Thyroid gland (tissue), 4 donors: ENCODE measurements around the gene RAB3D. TPM values are rescaled to one million over a fixed set of nuclear protein-coding genes. Genes with fewer than 3 reads are reported as not detected.
A peak's percentile ranks its signal among the peaks of the same experiment; 100 is the strongest.

Experiments
- DNase-seq, 2 donors: peaks; one replicate each; pipeline ENCODE4 v3.0.0-alpha.2; 2019
- H3K27ac ChIP-seq, 3 donors: fragments of 200-600 bp; sonication (generic); 1 replicate in 2 of 3; 2 replicates in 1 of 3; pipeline ENCODE4 v1.5.1; 2016 to 2019; ENCODE audit warnings: mild to moderate bottlenecking in 1 of 3, moderate library complexity in 1 of 3
- H3K27me3 ChIP-seq: fragments of 200-600 bp; sonication (generic); one replicate; pipeline ENCODE4 v1.5.1; 2019
- H3K36me3 ChIP-seq, 2 donors: fragments of 200-600 bp; sonication (generic); one replicate each; pipeline ENCODE4 v1.5.1; 2016 to 2019
- H3K4me1 ChIP-seq, 2 donors: fragments of 200-600 bp; sonication (generic); one replicate each; pipeline ENCODE4 v1.5.1; 2017 to 2019
- H3K4me3 ChIP-seq, 3 donors: fragments of 200-600 bp; sonication (generic); replicated peaks in 1 of 3; 1 replicate in 2 of 3; 2 replicates in 1 of 3; pipeline ENCODE4 v1.5.1; 2016; ENCODE audit warnings: mild to moderate bottlenecking in 1 of 3
- H3K9me3 ChIP-seq: fragments of 200-600 bp; sonication (generic); one replicate; pipeline ENCODE4 v1.5.1; 2017
- CTCF ChIP-seq, 6 experiments: fragments of 200-600 bp in 3 of 6; fragments of 450-650 bp in 3 of 6; sonication (generic) in 3 of 6; IDR thresholded peaks; one replicate each; pipeline ENCODE4 v1.5.1; 2016 to 2019; ENCODE audit warnings: antibody characterized with exemption in 6 of 6, mild to moderate bottlenecking in 2 of 6, inconsistent platforms in 1 of 6, moderate library complexity in 1 of 6
- POLR2A ChIP-seq, 2 donors: fragments of 450-650 bp; IDR thresholded peaks; one replicate each; pipeline ENCODE4 v1.6.1; 2017; ENCODE audit warnings: antibody characterized with exemption in 2 of 2, mild to moderate bottlenecking in 2 of 2, moderate library complexity in 1 of 2
- WGBS, 2 donors: methylation state at CpG; one replicate each; pipeline ENCODE4 v1.1.5; 2017; 5-methylcytosine and 5-hydroxymethylcytosine counted together
- intact Hi-C: fragments of 100-400 bp; cut with DNase I; formaldehyde crosslinking; loops from one replicate; pipeline ENCODE4 v1.15.1; 2023
- total RNA-seq, 4 donors: library from RNA; depleted of rRNA; stranded (reverse); fragments of >200 nt; gene quantifications; one replicate each; pipeline ENCODE4 v1.2.3, GENCODE V29; 2016

The RAB3D gene
- total RNA-seq, result 10 to 100 TPM; 14.8 to 30.3 (median 20.6) TPM

GRCh38 chr19:11339254-11340098, at the start of gene RAB3D:
TSS of gene RAB3D (minus strand) at chr19:11339657. CDS start at chr19:11337399, 2,258 bp downstream.
- intact Hi-C loops, result loop anchor here (10.0 kb wide), 1 partner anchor 45 kb away; the partner anchor contains the start of gene TSPAN16
- no peak for TF ChIP-seq CTCF (IDR thresholded peaks at IDR 0.05)
- peak in 1 of 2 donors; percentile 60 for TF ChIP-seq POLR2A (IDR thresholded peaks at IDR 0.05)
- peaks cover 21 to 25% of the 10 kb centered on the region in 2 donors for H3K4me1 ChIP-seq
- peaks cover 12 to 23% of the 10 kb centered on the region in 2 donors for H3K36me3 ChIP-seq
- peak; percentile 94 to 95 for DNase-seq
- 16 to 23% methylated on average over 11 to 19 of the region's 53 CpGs for WGBS, 2 donors
- H3K9me3 ChIP-seq, result no peaks in the 10 kb centered on the region
- H3K4me3 ChIP-seq, result peak within 1 kb of the TSS; percentile 36 to 100 (median 97)
- no peaks in the 10 kb centered on the region for H3K27me3 ChIP-seq
- peak within 1 kb of the TSS; percentile 73 to 86 (median 86) for H3K27ac ChIP-seq

GRCh38 chr19:11387162-11388034, 47.9 kb upstream of the RAB3D start:
- Histone ChIP-seq H3K36me3 (no peaks in the 10 kb centered on the region), H3K27ac (no peak overlapping the region), H3K4me3 (no peak overlapping the region), H3K9me3 (no peaks in the 10 kb centered on the region), H3K27me3 (no peaks in the 10 kb centered on the region), H3K4me1 (peaks cover 9 to 22% of the 10 kb centered on the region in 2 donors)
- intact Hi-C loops, result no loop called here
- no peak for TF ChIP-seq CTCF (IDR thresholded peaks at IDR 0.05)
- TF ChIP-seq POLR2A (IDR thresholded peaks at IDR 0.05), result no peak
- DNase-seq, result no peak
- WGBS, 2 donors, result 72 to 79% methylated on average over 19 of the region's 19 CpGs

GRCh38 chr19:11384778-11385129, 45.3 kb upstream of the RAB3D start:
- H3K27ac ChIP-seq, result peak overlapping the region in 2 of 3 donors; percentile 14 to 78
- H3K4me3 ChIP-seq, result no peak overlapping the region
- H3K9me3 ChIP-seq, result no peaks in the 10 kb centered on the region
- WGBS, 2 donors, result 77 to 78% methylated on average over 5 of the region's 5 CpGs
- no peaks in the 10 kb centered on the region for H3K36me3 ChIP-seq
- H3K27me3 ChIP-seq, result no peaks in the 10 kb centered on the region
- TF ChIP-seq CTCF (IDR thresholded peaks at IDR 0.05), result no peak
- no peak for TF ChIP-seq POLR2A (IDR thresholded peaks at IDR 0.05)
- DNase-seq, result no peak
- peaks cover 16 to 40% of the 10 kb centered on the region in 2 donors for H3K4me1 ChIP-seq
- intact Hi-C loops, result loop anchor here (5.0 kb wide), 1 partner anchor 53 kb away; the partner anchor contains the start of genes ODAD3 and PRKCSH

- peak overlapping the region in 2 of 3 donors; percentile 5 to 34 for H3K4me3 ChIP-seq
- peak overlapping the region; percentile 57 to 82 (median 78) for H3K27ac ChIP-seq
- no peaks in the 10 kb centered on the region for H3K27me3 ChIP-seq
- no peak for TF ChIP-seq CTCF (IDR thresholded peaks at IDR 0.05)
- TF ChIP-seq POLR2A (IDR thresholded peaks at IDR 0.05), result no peak
- H3K9me3 ChIP-seq, result no peaks in the 10 kb centered on the region
- 0% methylated on average over 4 to 6 of the region's 9 CpGs for WGBS, 2 donors
- no peaks in the 10 kb centered on the region for H3K36me3 ChIP-seq
- peaks cover 16 to 44% of the 10 kb centered on the region in 2 donors for H3K4me1 ChIP-seq
- intact Hi-C loops, result loop anchor here (5.0 kb wide), 1 partner anchor 54 kb away; the partner anchor contains the start of genes ODAD3 and PRKCSH
- no peak for DNase-seq
These were observed 44.2 kb upstream of the RAB3D start for GRCh38 chr19:11383706-11384048.
